ENCODE measurements around the gene RBMS1.
"Not testable (repeated sequence)": the region's sequence is repeated elsewhere in the genome, so short reads cannot be mapped to it uniquely, and the experiment has no call there.

Gene RBMS1

GRCh38 chr2:160440888-160441287 lies 52.7 kb downstream of the RBMS1 start:
- in situ Hi-C loops (cut with MboI; ENCODE audit: low sequenced_read_pairs), result no loop called here

GRCh38 chr2:160439038-160439437 lies 54.6 kb downstream of the RBMS1 start:
- in situ Hi-C loops (cut with MboI; ENCODE audit: low sequenced_read_pairs), result not testable (repeated sequence)

DNA sequence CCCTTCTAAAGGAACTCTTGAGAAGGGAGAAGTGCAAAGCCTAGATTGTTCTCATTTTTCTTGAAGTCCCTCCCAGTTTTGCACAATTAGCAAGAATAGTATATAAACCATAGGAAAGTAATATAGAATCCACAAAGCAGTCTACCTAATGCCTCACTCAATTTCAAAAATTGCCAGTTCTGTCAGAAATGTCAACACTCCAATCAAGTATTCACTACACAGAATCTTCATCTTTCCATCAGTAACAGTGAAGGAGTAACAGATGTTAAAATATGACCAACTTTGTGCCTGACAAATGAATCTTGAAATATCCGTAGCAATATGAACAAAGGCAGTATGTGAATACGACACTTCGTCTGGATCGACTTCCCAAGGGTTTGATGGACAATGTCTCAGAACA lies 56.3 kb downstream of the RBMS1 start:
- in situ Hi-C loops (cut with MboI; ENCODE audit: low sequenced_read_pairs), result no loop called here

- in situ Hi-C loops (cut with MboI; ENCODE audit: low sequenced_read_pairs), result no loop called here
Observed at GRCh38 chr2:160434254-160434948, 59.2 kb downstream of the RBMS1 start.

- in situ Hi-C loops (cut with MboI; ENCODE audit: low sequenced_read_pairs), result no loop called here
Observed at GRCh38 chr2:160433466-160434140, 60.0 kb downstream of the RBMS1 start.

DNA sequence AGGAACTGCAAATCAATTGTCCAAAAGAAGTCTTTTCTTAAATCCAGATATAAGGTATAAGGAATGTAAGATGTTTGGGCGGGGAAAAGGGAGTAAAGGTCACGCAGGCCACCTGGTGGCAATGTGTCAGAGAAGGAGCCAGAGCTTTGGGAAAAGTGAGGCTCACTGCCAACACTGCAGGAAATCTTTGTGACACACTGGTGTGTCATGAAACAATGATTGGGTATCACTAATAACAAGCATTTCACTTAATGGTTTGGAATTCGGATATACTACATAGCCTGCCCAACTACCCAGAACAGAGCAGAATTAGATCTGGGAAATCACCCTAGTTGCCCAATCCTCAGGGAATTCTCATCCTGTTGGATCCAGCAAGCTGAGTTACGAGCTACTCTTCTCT lies 61.0 kb downstream of the RBMS1 start:
- in situ Hi-C loops (cut with MboI; ENCODE audit: low sequenced_read_pairs), result no loop called here

- in situ Hi-C loops (cut with MboI; ENCODE audit: low sequenced_read_pairs), result no loop called here
Observed at GRCh38 chr2:160431441-160431840, 62.2 kb downstream of the RBMS1 start.

DNA sequence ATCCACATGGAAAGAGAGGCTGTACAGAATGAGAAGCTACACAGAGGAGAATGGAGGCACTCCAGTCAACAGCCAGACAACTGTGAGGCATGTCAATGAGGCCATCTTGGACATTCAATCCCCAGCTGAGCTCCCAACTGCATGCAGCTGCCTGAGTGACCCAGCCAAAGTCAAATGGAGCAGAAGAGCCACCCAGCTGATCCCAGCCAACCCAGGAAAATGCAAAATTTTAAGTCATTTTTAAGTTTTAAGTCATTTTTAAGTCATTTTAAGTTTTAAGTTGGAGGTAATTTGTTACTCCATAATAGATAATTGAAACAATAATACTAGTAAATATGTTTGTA lies 63.6 kb downstream of the RBMS1 start:
- in situ Hi-C loops (cut with MboI; ENCODE audit: low sequenced_read_pairs), result no loop called here

- in situ Hi-C loops (cut with MboI; ENCODE audit: low sequenced_read_pairs), result no loop called here
Observed at GRCh38 chr2:160429248-160430000, 64.2 kb downstream of the RBMS1 start.

DNA sequence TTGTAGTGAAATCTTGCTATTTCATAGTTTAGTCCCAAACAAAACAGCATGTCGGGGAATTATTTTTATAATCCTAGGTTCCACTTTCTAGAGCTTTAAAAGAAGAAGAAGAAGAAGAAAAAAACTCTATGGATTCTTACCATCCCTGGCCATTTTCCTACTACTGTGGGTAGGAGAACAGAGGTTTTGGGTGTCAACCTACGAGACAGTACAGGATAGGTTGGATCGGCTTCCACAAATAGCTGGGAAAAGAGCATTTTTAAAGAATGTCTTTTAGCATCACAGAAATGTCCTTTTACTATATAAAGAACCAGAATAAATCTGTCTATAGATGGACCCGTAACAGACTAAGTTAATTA lies 65.2 kb downstream of the RBMS1 start:
- in situ Hi-C loops (cut with MboI; ENCODE audit: low sequenced_read_pairs), result no loop called here

- in situ Hi-C loops (cut with MboI; ENCODE audit: low sequenced_read_pairs), result no loop called here
Observed at GRCh38 chr2:160427629-160428404, 65.8 kb downstream of the RBMS1 start.

GRCh38 chr2:160426604-160427003 lies 67.0 kb downstream of the RBMS1 start:
- in situ Hi-C loops (cut with MboI; ENCODE audit: low sequenced_read_pairs), result no loop called here

DNA sequence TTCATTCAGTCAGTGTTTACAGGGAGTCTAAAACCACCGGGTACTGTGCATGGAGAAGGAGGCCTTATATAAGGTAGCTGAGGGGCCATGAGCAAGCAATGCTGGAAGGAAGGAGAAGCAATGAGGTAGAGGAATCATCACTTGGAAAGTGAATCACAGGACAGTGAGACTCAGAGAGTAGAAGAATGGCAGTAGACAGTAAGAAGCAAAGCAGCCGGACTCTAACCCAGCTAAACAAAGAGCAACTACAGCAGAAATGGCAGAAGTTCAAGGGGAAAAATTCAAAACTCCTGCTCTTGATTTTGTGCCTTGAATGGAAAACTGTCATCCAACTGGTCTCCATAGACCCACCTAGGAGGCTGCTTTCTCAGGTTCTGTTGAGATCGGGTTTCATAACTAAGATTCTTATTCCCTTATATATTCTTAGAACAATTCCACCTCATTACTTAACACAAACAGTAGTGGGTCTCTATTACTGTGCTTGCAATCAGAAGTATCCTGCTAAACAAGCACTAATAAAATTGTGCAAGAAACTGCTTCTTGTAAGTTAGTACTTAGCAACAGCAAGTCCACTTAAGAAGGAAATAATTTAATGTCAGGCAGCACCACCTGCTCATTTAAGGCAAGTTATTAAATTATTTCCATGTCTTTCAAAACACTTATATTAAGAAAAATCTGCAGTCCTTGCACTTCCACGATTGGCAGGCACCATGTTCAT lies 68.0 kb downstream of the RBMS1 start:
- in situ Hi-C loops (cut with MboI; ENCODE audit: low sequenced_read_pairs), result no loop called here

DNA sequence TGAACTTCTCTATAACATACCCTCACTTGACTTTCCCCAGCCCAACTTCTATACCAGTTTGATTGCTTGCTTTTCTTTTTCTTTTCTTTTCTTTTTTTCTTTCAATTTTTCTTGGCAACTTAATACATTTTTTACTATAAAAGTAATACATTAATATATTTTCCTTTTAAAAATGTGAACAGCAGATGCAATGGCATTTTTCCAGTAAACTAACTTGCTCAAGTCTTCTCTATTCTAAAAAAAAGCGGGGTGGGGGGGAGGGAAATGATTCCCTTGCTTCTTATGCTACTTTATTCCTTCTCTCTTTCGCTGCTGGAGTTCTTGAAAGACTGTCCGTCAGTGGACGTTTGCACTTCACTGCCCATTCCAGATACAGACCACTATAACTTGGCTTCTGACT lies 70.5 kb downstream of the RBMS1 start:
- in situ Hi-C loops (cut with MboI; ENCODE audit: low sequenced_read_pairs), result no loop called here

- in situ Hi-C loops (cut with MboI; ENCODE audit: low sequenced_read_pairs), result not testable (repeated sequence)
Observed at GRCh38 chr2:160421646-160422501, 71.7 kb downstream of the RBMS1 start.

DNA sequence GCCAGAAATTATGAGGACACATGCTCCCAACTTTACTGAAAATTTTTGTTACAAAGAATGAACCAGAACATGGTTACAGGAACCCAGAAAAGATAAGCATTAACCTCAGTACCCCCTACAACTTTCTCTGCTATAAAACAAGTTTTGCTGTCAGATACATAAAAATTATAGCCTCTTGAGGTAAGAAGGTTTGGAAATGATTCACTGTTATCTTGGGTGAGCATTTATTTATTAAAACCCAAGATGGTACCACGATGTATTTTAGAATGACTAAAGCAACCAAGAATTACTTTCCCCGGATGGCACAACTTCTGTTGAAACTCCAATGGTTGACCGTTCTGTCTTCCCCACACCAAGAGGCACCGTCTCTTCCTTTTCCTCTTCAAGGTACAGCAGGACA lies 72.9 kb downstream of the RBMS1 start:
- in situ Hi-C loops (cut with MboI; ENCODE audit: low sequenced_read_pairs), result no loop called here

GRCh38 chr2:160419776-160420505 lies 73.7 kb downstream of the RBMS1 start:
- in situ Hi-C loops (cut with MboI; ENCODE audit: low sequenced_read_pairs), result no loop called here

- in situ Hi-C loops (cut with MboI; ENCODE audit: low sequenced_read_pairs), result no loop called here
Observed at GRCh38 chr2:160418853-160419252, 74.8 kb downstream of the RBMS1 start.

- in situ Hi-C loops (cut with MboI; ENCODE audit: low sequenced_read_pairs), result no loop called here
Observed at GRCh38 chr2:160418398-160418765, 75.2 kb downstream of the RBMS1 start.
